Activated T-helper 17 cell treated with anti-CD3 and anti-CD28 coated beads, Interleukin-2, amount 50 U/mL, for 72 hours (primary cell): ENCODE results near the gene TBCD. TPM values are rescaled to one million over a fixed set of nuclear protein-coding genes. Genes with fewer than 3 reads are reported as not detected.
A peak's percentile ranks its signal among the peaks of the same experiment; 100 is the strongest.

Experiments
- ATAC-seq: fragments of 150-1000 bp; cut with Tn5 transposase; replicated peaks from 2 replicates; pipeline ENCODE4 v1.10.0; 2021; ENCODE audit warnings: mild to moderate bottlenecking, moderate library complexity
- H3K27ac Mint-ChIP-seq: one replicate; pipeline ENCODE4 v1.8.0; 2022; ENCODE audit warnings: mixed read lengths
- H3K27me3 Mint-ChIP-seq: one replicate; pipeline ENCODE4 v1.8.0; 2022; ENCODE audit warnings: mixed read lengths
- H3K36me3 Mint-ChIP-seq: one replicate; pipeline ENCODE4 v1.8.0; 2022; ENCODE audit warnings: low read depth, mild to moderate bottlenecking, mixed read lengths
- H3K4me1 Mint-ChIP-seq: one replicate; pipeline ENCODE4 v1.8.0; 2022; ENCODE audit warnings: mixed read lengths
- H3K4me3 Mint-ChIP-seq: one replicate; pipeline ENCODE4 v1.8.0; 2022; ENCODE audit warnings: mild to moderate bottlenecking, mixed read lengths
- H3K9me3 Mint-ChIP-seq: one replicate; pipeline ENCODE4 v1.8.0; 2022; ENCODE audit warnings: mixed read lengths
- total RNA-seq, 2 donors: library from RNA; stranded (reverse); gene quantifications; one replicate each; pipeline ENCODE4 v1.2.3, GENCODE V29; 2022

Gene TBCD
- total RNA-seq, 2 donors from 2014 or later, result 111 to 139 TPM

DNA sequence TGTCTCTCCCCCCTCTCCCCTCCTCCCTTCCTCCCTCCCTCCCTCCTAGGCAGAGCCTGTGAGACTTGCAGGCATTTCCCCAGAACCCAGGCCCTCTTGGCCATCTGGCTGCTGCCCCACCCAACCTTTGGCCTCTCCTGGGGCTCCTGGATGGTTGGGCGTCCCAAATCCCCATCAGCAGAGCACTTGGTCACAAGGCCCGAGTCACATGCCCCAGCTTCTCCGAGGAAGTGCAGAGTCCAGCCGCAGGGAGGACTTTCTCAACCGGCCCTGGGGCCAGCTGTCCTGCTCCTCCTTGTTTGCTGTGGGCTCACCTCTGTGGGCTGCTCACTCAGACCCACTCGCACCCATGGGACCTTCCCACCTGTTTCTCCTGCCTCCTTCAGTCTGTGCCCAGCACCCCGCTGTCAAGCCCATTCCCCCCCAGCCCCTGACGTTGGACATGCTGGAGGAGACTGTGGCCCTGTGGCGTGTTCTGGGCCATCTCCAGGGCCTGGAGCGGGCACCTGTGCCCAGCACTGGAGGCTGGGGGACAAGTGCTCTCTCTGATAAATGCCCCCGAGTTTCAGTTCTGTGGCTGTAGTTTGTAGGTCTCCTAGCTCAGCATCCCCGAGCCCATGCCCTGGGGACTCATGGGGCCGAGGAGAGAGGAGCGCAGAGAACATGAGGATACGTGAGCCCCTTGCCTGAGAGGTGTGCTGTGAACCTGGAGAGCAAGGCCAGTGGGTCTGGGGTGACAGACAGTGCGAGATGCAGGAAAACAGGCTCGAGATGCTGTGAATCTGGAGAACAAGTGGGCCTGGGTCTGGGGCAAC is 130.2 kb downstream of the TBCD start:
- H3K27ac Mint-ChIP-seq, result peak overlapping the region; percentile 90
- peak overlapping the region; percentile 81 for H3K4me3 Mint-ChIP-seq
- peak; percentile 6 for ATAC-seq
- H3K27me3 Mint-ChIP-seq, result no peaks in the 10 kb centered on the region
- H3K9me3 Mint-ChIP-seq, result no peaks in the 10 kb centered on the region
- H3K4me1 Mint-ChIP-seq, result peaks cover 59% of the 10 kb centered on the region
- peaks cover 18% of the 10 kb centered on the region for H3K36me3 Mint-ChIP-seq

- ATAC-seq, result peak; percentile 97
- peaks cover 67% of the 10 kb centered on the region for H3K4me1 Mint-ChIP-seq
- peak overlapping the region; percentile 81 for H3K4me3 Mint-ChIP-seq
- no peaks in the 10 kb centered on the region for H3K27me3 Mint-ChIP-seq
- peak overlapping the region; percentile 90 for H3K27ac Mint-ChIP-seq
- H3K9me3 Mint-ChIP-seq, result no peaks in the 10 kb centered on the region
- peaks cover 23% of the 10 kb centered on the region for H3K36me3 Mint-ChIP-seq
Measured at GRCh38 chr17:82882715-82883418, 131.0 kb downstream of the TBCD start.

GRCh38 chr17:82883419-82884031 is 131.7 kb downstream of the TBCD start:
- ATAC-seq, result no peak
- Mint-ChIP-seq H3K4me3 (peak overlapping the region; percentile 81), H3K9me3 (no peaks in the 10 kb centered on the region), H3K27me3 (no peaks in the 10 kb centered on the region), H3K27ac (peak overlapping the region; percentile 80), H3K4me1 (peaks cover 65% of the 10 kb centered on the region), H3K36me3 (peaks cover 22% of the 10 kb centered on the region)

- ATAC-seq, result no peak
- peak overlapping the region; percentile 81 for H3K4me3 Mint-ChIP-seq
- H3K4me1 Mint-ChIP-seq, result peaks cover 56% of the 10 kb centered on the region
- peak overlapping the region; percentile 80 for H3K27ac Mint-ChIP-seq
- no peaks in the 10 kb centered on the region for H3K9me3 Mint-ChIP-seq
- no peaks in the 10 kb centered on the region for H3K27me3 Mint-ChIP-seq
- H3K36me3 Mint-ChIP-seq, result peaks cover 13% of the 10 kb centered on the region
Measured at GRCh38 chr17:82884341-82884969, 132.6 kb downstream of the TBCD start.

DNA sequence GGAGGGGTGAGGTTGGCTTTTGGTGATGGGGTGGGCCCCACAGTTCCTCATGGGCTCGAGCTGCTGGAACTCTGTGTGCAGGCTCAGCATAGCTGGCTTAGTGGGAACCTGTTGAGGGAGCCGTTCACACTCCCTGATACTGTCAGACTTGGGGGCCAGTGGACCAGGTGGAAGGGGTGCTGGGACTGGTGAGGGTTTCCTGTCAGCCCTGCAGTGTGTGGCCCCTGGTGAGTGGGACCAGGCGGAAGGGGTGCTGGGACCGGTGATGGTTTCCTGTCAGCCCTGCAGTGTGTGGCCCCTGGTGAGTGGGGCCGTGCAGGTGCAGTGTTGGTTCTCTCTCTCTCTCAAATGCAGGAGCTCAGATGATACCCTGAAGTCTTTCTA is 133.1 kb downstream of the TBCD start:
- ATAC-seq, result peak; percentile 39
- no peaks in the 10 kb centered on the region for H3K27me3 Mint-ChIP-seq
- H3K9me3 Mint-ChIP-seq, result no peaks in the 10 kb centered on the region
- peaks cover 52% of the 10 kb centered on the region for H3K4me1 Mint-ChIP-seq
- peak overlapping the region; percentile 81 for H3K4me3 Mint-ChIP-seq
- H3K27ac Mint-ChIP-seq, result peak overlapping the region; percentile 80
- peaks cover 12% of the 10 kb centered on the region for H3K36me3 Mint-ChIP-seq

- peak overlapping the region; percentile 55 for H3K27ac Mint-ChIP-seq
- no peaks in the 10 kb centered on the region for H3K27me3 Mint-ChIP-seq
- H3K4me3 Mint-ChIP-seq, result no peak overlapping the region
- ATAC-seq, result no peak
- H3K36me3 Mint-ChIP-seq, result peaks cover 25% of the 10 kb centered on the region
- H3K9me3 Mint-ChIP-seq, result no peaks in the 10 kb centered on the region
- H3K4me1 Mint-ChIP-seq, result peaks cover 42% of the 10 kb centered on the region
Measured at GRCh38 chr17:82887255-82888164, 135.6 kb downstream of the TBCD start.

GRCh38 chr17:82888583-82889495 is 137.0 kb downstream of the TBCD start:
- H3K27me3 Mint-ChIP-seq, result no peaks in the 10 kb centered on the region
- H3K9me3 Mint-ChIP-seq, result no peaks in the 10 kb centered on the region
- ATAC-seq, result no peak
- H3K36me3 Mint-ChIP-seq, result peaks cover 35% of the 10 kb centered on the region
- H3K4me3 Mint-ChIP-seq, result no peak overlapping the region
- H3K4me1 Mint-ChIP-seq, result peaks cover 47% of the 10 kb centered on the region
- H3K27ac Mint-ChIP-seq, result no peak overlapping the region

- peaks cover 43% of the 10 kb centered on the region for H3K36me3 Mint-ChIP-seq
- H3K27ac Mint-ChIP-seq, result no peak overlapping the region
- no peak for ATAC-seq
- H3K27me3 Mint-ChIP-seq, result no peaks in the 10 kb centered on the region
- no peaks in the 10 kb centered on the region for H3K9me3 Mint-ChIP-seq
- H3K4me1 Mint-ChIP-seq, result peaks cover 38% of the 10 kb centered on the region
- no peak overlapping the region for H3K4me3 Mint-ChIP-seq
Measured at GRCh38 chr17:82889496-82890338, 137.9 kb downstream of the TBCD start.

DNA sequence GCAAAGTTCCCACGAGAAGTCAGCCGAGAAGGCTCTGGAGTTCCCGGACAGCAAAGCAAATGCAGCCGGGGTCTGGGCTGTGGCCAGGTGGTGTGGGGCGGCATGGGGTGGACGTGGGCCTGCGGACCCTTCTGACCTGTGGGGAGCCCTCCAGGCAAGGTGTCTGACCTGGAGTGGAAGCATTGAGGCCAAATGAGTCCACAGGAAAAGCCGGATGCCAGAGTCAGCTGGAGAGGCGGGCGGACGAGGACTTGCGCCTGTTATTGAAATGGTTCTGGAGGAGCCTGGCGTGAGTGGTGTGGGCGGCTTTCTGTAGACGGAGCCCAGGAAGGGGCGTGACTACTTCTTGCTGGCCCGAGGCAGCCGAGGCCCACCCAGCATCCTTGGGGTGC is 138.5 kb downstream of the TBCD start:
- H3K27ac Mint-ChIP-seq, result no peak overlapping the region
- H3K4me3 Mint-ChIP-seq, result no peak overlapping the region
- peaks cover 43% of the 10 kb centered on the region for H3K36me3 Mint-ChIP-seq
- peaks cover 34% of the 10 kb centered on the region for H3K4me1 Mint-ChIP-seq
- no peaks in the 10 kb centered on the region for H3K27me3 Mint-ChIP-seq
- no peak for ATAC-seq
- no peaks in the 10 kb centered on the region for H3K9me3 Mint-ChIP-seq

- no peaks in the 10 kb centered on the region for H3K27me3 Mint-ChIP-seq
- no peak overlapping the region for H3K4me3 Mint-ChIP-seq
- no peak for ATAC-seq
- peaks cover 31% of the 10 kb centered on the region for H3K4me1 Mint-ChIP-seq
- H3K9me3 Mint-ChIP-seq, result no peaks in the 10 kb centered on the region
- H3K36me3 Mint-ChIP-seq, result peaks cover 43% of the 10 kb centered on the region
- H3K27ac Mint-ChIP-seq, result no peak overlapping the region
Measured at GRCh38 chr17:82890926-82891678, 139.2 kb downstream of the TBCD start.

DNA sequence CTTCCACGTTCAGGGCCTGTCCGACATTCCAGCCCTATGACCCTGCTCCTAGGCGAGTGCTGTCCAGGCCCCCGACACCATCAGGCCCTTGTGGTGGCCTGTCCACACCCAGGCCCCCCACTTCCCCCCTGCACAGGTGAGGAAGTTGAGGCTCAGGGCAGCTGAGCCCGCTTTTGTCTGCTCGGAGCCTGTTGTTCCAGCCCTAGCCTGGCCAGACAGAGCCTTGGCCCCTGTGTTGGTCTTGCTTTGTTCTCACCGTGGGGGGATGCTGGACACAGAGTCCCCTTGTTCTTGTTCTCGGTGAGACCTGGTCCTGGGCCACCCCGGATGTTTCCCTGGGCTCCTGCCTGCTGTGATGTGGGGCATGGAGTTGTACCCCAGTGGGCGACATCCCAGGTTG is 140.0 kb downstream of the TBCD start:
- peak overlapping the region; percentile 80 for H3K27ac Mint-ChIP-seq
- H3K4me3 Mint-ChIP-seq, result no peak overlapping the region
- H3K27me3 Mint-ChIP-seq, result no peaks in the 10 kb centered on the region
- peaks cover 42% of the 10 kb centered on the region for H3K36me3 Mint-ChIP-seq
- ATAC-seq, result no peak
- H3K9me3 Mint-ChIP-seq, result no peaks in the 10 kb centered on the region
- peaks cover 30% of the 10 kb centered on the region for H3K4me1 Mint-ChIP-seq
